HG03460 (cell line): Measurements from ENCODE around the gene IL15.
"Not testable (repeated sequence)": the region's sequence is repeated elsewhere in the genome, so short reads cannot be mapped to it uniquely, and the experiment has no call there.

Experiments used
- ATAC-seq: cut with Tn5 transposase; IDR thresholded peaks from one replicate; pipeline ENCODE4 v1.9.1; 2021; ENCODE audit not compliant: unreplicated experiment

The IL15 gene, protein sequence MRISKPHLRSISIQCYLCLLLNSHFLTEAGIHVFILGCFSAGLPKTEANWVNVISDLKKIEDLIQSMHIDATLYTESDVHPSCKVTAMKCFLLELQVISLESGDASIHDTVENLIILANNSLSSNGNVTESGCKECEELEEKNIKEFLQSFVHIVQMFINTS

DNA sequence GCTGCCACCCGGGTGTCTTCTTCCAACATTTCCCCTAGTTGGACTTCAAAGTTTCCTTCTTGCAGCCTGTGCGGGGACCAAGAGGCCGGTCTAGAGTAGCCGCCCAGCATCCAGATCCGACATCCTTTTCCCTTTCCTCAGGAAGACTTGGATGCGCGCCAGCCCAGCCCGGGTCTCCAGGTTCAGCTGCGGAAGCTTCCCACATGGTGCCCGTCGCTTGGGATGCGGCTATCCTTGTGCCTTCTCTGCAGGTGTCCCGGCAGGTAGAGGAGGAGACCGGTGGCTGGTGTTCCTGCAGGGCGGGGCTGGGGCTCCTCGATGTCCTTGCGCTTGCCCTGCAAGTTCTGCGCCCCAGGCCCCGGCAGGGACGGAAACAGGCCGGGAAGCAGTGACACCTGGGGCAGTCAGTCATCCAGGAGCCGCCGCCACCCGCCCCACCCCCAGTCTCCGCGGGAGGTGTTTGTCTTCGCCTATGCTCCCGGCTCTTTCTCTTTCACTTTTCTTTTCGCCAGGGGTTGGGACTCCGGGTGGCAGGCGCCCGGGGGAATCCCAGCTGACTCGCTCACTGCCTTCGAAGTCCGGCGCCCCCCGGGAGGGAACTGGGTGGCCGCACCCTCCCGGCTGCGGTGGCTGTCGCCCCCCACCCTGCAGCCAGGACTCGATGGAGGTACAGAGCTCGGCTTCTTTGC, at the start of gene IL15:
Gene IL15 (plus strand): TSS at position 502 of the 689 bp plus-strand sequence. CDS start 82,882 bp downstream, outside the sequence.
- ATAC-seq, result peak; percentile 66

DNA sequence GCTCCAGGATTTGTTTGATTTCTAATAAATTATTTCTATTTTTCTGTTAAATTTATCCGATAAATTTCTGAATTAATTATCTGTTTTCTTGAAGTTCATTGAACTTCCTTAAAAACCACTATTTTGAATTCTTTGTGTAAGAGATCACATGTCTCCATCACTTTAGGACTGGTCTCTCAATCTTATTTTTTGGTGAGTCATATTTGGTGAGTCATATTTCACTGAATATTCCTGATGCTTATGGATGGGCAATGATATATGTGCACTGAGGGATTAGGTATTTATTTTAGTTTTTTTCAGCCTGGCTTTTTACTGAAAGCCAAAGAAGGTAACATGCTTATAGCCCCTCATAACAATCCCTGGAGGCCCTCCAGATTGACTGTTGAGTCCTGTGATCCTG, 48.5 kb upstream of the IL15 start:
- ATAC-seq, result no peak

GRCh38 chr4:141595531-141595930, 40.9 kb upstream of the IL15 start:
- no peak for ATAC-seq

DNA sequence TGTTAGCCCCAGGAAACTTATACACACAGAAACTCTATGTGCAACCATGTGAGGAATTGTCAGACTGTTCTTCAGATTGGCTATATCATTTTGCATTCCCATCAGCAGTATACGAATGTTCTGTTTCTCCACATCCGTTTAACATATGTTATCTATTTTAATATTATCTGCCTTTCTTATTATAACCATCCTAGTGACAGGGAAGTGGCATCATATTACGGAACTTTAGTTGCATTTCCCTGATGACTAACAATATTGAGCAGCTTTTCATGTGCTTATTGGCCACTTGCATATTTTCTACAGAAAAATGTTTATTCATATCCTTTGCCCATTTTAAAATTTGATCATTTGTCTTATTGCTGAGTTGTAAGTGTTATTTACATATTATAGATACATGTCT, 36.5 kb upstream of the IL15 start:
- no peak for ATAC-seq

DNA sequence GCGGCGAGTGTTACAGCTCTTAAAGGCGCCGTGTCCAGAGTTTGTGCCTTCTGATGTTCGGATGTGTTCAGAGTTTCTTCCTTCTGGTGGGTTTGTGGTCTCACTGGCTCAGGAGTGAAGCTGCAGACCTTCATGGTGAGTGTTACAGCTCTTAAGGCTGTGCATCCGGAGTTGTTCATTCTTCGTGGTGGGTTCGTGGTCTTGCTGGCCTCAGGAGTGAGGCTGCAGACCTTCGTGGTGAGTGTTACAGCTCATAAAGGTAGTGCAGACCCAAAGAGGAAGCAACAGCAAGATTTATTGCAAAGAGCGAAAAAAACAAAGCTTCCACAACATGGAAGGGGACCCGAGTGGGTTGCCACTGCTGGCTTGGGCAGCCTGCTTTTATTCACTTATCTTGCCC, 31.7 kb upstream of the IL15 start:
- not testable (repeated sequence) for ATAC-seq

DNA sequence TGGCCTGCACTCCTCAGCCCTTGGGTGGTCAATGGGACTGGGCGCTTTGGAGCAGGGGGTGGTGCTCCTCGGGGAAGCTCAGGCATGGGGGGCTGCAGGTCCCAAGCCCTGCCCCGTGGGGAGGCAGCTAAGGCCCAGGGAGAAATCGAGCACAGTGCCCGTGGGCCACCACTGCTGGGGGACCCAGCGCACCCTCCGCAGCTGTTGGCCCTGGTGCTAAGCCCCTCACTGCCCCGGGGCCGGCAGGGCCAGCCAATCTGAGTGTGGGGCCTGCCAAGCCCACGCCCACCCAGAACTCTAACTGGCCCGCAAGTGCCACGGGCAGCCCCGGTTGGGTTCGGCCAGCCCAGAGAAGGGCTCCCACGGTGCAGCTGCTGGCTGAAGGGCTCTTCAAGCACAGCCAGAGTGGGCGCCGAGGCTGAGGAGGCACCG, 30.9 kb upstream of the IL15 start:
- no peak for ATAC-seq

DNA sequence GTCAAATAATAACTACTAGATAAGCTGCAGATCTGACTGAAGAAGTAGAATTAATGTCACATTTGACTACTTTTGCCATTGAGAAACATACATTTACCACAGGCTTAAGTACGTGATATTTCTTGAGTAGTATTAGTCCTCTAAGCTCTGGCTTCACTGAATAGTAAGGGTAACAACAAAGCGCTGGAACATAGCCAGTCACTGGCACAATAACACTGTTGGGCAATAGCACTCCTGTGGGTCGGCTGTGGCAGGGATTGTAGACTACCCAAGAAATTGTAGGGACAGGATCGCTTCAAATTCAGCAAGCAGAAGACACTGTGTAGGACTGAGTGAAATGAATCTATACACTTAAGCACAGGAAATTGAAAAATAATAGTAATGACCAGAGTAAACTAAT, 27.1 kb upstream of the IL15 start:
- ATAC-seq, result no peak

DNA sequence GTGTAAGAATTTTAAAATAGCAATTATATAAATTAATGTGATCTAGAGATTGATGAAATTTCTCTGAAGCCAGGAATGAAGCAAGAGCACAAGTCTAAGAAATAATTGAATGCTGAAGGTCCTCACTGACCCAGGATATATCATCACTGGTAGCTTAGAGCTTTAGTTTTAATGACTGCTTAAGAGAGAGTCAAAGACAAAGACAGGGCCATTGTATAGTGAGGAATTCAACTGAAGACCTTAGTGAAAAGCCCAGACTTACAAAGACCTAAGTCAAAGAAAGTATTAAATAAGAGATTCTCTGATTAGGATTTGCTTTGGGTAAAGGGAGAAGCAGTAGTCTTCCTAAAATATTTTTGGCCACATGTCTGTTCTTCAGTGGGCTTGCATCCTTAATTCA, 26.0 kb upstream of the IL15 start:
- no peak for ATAC-seq

GRCh38 chr4:141614878-141615586, 21.4 kb upstream of the IL15 start:
- no peak for ATAC-seq

GRCh38 chr4:141615587-141615918, 20.8 kb upstream of the IL15 start:
- not testable (repeated sequence) for ATAC-seq

GRCh38 chr4:141620715-141621114, 15.7 kb upstream of the IL15 start:
- no peak for ATAC-seq

DNA sequence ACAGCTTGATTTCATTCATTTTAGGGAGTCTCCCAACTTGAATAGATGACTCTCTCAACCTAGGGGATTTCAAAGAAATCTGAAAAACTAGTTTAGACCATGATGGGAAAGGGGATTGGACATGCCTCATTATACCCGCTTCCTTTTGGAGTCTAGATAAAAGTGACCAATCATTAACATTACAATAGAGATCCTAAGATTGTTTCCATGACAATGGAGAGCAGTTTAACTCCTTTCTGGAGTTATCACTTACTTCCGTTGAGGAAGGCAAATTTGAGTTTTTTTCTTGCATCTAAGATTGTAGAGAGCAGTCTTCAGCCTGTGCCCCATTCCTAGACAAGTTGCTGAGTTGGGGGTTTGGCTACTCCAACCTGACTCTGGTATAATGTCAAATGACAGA, 11.4 kb upstream of the IL15 start:
- ATAC-seq, result no peak

- ATAC-seq, result no peak
Observed at GRCh38 chr4:141630854-141631253, 5.5 kb upstream of the IL15 start.

DNA sequence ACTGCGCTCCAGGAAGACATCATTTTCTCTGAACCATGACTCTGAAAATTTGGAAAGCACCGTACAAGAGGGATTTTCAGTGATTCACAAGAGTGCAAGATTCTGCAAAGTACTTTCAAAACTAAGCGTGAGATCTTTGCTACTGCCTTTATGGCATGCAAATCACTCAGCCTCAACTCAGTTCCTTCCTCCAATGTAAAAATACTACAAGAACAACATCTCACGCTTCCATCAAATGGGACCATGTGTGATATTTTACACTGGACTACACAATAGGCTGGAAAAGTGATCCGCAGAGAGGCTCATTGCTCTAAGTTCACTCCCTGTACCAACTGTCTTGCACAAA, 674 bp upstream of the IL15 start:
- peak; percentile 33 for ATAC-seq

- peak; percentile 52 for ATAC-seq
Observed at GRCh38 chr4:141636771-141637460, 533 bp downstream of the IL15 start.

GRCh38 chr4:141637565-141637964, 1.2 kb downstream of the IL15 start:
- ATAC-seq, result peak; percentile 14

- ATAC-seq, result no peak
Observed at GRCh38 chr4:141638230-141638629, 1.8 kb downstream of the IL15 start.

- ATAC-seq, result no peak
Observed at GRCh38 chr4:141640696-141641095, 4.3 kb downstream of the IL15 start.

DNA sequence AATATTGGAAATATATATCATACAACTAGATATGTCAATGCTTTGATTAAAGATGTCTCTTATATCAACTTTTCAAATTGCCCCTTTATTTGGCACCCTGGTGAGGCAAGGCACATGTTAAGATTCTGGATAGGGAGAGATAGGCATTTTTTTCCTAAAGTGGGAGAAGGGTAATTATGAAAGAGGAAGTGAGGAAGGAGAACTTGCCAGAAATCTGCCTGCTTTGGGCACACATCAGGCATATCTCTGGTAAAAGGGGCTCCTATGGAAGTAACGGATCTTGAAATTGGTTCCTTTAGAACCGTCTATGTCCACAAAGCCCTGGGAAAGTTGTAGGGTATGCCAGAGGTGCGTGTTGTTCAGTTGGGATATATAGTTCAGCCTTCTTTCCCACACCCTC, 5.7 kb downstream of the IL15 start:
- no peak for ATAC-seq

DNA sequence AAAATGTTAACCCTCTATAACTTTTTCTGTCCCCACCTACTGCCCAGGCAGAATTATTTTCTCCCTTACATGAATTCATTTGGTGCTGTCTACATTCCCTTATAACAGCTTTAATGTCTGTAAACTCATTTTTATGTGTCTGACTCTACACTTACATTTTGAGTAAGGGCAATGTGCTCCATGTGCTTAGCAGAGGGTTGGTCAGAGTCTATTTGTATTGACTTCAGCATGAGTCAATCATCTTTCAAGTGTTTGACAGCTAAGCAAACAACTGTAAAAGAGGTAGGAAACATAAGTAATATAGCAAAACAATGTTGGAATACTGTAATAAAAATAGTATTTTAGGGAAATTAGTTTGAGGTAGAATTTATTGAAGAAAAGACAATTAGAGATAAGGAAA, 6.3 kb downstream of the IL15 start:
- no peak for ATAC-seq

DNA sequence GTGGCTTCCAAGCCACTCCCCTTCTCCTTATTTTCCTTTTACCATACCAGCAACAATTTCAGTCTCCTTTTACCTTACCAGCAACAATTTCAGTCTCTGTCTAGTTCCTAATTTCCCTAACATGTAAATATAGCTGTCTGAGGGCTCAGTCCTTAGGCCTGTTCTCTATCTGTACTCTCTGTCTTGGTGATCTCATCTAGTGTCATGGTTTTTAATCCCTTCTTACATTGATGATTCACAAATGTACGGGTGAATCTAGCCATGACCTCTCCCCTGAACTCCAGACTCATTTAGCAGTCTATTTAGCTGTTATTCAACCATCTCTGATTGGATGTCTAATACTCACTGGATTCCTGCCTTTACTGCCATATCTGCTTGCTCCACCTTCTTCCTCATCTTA, 7.2 kb downstream of the IL15 start:
- ATAC-seq, result peak; percentile 60
